Suprapubic skin (tissue), 3 donors: ENCODE results near the gene HOXA7.

Experiments
- CTCF ChIP-seq, 2 donors: fragments of 200-600 bp in 1 of 2; fragments of 450-650 bp in 1 of 2; sonication (generic) in 1 of 2; IDR thresholded peaks; one replicate each; pipeline ENCODE4 v1.5.1; 2016 to 2019; ENCODE audit warnings: antibody characterized with exemption in 2 of 2, mild to moderate bottlenecking in 1 of 2, moderate library complexity in 1 of 2
- POLR2AphosphoS5 ChIP-seq, 3 donors: sonication (generic); formaldehyde crosslinking; IDR thresholded peaks; one replicate each; pipeline ENCODE4 v1.6.1; 2017; ENCODE audit warnings: antibody characterized with exemption in 3 of 3

- TF ChIP-seq POLR2AphosphoS5 (IDR thresholded peaks at IDR 0.05) (peak; percentile 63 to 80 (median 63)), CTCF (IDR thresholded peaks at IDR 0.05) (no peak)
Measured at GRCh38 chr7:27130540-27131389, 25.7 kb downstream of the HOXA7 start, which contains the start of gene HOXA4.
